HT1080 (cell line): ENCODE data around the gene CHRDL2. TPM values are rescaled to one million over a fixed set of nuclear protein-coding genes. Genes with fewer than 3 reads are reported as not detected.

Experiments used
- DNase-seq: peaks from one replicate; pipeline ENCODE4 v3.0.0-alpha.2; 2015; ENCODE audit warnings: low read depth
- total RNA-seq: library from RNA; depleted of rRNA; stranded (reverse); fragments of >200 nt; shearing (Covaris generic); gene quantifications from 2 replicates; pipeline ENCODE4 v1.2.3, GENCODE V29; 2014

The CHRDL2 gene
- total RNA-seq, 1 experiment from 2014 or later: not detected

DNA sequence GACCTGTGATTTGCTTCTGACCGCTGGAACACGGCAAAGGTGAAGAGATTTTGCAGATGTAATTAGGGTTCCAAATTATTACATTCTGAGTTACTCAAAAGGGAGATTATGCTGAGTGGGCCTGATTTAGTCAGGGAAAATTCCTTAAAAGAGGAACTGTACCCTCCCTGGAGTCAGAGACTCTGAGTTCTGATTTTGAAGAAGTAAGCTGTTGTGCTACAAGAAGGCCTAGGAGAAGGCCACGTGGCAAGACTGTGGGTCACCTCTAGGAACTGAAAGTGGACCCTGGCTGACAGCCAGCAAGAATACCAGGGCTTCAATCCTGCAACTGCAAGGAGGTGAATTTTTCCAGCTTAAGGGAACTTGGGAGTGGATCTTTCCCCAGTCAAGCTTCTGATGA is 45.3 kb downstream of the CHRDL2 start:
- no peak for DNase-seq

DNA sequence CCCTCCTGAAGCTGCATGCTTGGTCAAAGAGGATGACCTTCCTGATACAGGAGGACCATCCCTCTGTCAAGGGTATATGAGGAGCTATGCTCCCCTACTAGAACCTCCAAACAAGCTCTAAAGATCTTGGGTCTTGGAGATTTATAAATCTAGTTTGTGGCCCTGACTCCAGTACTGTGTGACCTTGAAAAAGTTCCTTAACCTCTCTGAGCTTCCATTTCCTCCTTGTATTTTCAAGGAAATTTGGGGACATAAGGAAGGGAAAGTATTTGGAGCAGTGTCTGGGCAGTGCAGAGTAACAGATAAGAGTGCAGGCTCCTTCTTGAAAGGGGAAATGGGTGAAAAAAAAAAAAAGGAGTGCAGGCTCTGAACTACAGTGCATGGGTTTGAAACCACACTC is 45.9 kb downstream of the CHRDL2 start:
- no peak for DNase-seq

DNA sequence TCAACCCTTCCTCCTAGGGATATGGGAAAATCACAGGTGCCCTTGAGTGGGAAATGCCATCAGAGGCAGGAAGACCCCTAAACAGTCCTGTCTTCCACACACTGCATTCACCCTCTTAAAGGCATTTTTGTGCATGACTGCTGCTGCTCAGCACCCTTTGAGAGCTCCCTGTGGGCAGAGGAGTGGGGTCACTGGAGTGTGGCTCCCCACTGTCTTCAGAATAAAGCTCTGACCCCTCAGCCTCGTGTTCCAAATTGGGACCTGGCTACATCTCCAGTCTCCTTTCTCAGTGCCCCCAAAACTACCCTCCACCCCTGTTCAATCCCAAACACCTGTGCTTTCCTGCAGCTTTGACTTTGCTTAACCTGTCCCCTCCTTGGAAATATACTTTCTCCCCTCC is 46.6 kb downstream of the CHRDL2 start:
- no peak for DNase-seq

DNA sequence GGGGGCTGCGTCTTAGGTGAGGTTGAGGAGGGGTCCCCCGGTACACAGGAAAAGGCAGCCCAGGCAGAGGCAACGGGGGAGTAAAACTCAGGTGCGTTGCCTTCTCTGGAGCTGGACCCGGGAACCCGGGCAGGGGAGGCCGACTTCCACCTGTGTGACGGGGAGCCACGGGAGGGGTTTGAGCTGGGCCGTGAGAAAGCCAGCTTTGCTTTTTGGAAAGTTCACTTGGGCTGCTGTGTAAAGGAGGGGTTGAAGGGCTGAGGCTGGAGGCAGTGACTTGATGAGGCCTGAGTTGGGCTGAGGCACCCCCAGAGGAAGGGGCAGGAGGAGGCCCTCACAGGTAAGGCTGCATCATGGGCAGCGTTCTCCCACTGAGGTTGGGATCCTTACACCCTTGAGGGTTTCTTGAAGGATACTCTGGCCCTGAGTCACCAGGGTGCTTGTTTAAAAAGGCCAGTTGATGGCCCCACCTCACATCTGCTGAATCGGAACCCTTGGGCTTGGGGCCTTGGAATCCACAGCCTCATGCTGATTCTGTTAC is 47.2 kb downstream of the CHRDL2 start:
- no peak for DNase-seq

DNA sequence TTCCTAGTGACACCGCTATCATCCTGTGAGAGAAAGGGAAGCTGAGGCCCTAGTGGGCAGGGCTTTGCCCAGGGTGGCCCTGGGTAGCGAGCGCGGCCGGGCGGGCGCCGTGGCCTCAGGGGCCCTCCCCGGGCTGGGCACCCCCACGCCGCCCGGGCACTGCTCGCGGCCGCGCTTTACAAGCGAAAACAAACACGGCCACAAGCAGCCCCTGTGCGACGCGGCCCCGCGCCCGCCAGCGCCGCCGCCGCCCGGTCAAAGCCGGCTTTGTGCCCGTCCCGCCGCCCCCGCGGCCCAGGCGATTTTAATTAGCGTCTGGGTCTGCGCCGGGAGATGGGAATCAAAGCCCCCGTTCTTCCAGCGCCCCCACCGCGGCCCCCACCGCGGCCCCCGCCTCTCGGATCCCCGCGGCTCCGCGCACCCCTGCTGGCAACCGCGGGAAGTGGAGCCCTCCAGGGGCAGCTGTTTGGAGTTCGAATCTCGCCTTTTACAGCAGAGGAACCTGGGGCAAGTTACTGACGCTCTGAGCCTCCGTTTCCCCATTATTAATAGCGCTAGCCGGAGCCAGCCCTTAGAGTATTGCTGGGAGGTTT is 47.9 kb downstream of the CHRDL2 start:
- no peak for DNase-seq

DNA sequence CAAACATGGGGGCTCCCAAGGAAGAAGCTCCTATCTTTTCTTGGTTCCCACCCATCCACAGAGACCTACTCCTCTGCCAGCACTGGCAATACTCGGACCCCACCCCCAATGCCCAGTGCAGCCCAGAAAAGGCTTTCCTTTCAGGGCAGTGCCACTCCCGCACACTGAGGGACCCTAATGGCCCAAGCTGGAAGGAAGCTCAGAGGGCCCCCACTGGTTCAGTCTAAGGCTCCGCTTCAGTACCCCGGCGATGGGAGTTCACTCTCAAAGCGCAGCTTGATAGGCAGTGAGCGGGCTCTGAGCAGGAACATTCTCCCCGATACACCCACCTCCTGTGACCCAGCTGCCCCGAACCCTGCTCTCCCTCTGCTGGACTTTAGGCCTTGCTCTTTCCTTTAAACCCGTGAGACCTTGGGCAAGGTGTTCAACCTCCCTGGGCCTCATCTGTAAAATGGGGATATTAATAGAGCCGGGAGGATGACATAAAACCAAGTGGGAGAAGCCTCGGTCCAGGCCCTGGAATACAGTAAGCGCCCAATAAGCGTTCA is 48.4 kb downstream of the CHRDL2 start:
- no peak for DNase-seq

DNA sequence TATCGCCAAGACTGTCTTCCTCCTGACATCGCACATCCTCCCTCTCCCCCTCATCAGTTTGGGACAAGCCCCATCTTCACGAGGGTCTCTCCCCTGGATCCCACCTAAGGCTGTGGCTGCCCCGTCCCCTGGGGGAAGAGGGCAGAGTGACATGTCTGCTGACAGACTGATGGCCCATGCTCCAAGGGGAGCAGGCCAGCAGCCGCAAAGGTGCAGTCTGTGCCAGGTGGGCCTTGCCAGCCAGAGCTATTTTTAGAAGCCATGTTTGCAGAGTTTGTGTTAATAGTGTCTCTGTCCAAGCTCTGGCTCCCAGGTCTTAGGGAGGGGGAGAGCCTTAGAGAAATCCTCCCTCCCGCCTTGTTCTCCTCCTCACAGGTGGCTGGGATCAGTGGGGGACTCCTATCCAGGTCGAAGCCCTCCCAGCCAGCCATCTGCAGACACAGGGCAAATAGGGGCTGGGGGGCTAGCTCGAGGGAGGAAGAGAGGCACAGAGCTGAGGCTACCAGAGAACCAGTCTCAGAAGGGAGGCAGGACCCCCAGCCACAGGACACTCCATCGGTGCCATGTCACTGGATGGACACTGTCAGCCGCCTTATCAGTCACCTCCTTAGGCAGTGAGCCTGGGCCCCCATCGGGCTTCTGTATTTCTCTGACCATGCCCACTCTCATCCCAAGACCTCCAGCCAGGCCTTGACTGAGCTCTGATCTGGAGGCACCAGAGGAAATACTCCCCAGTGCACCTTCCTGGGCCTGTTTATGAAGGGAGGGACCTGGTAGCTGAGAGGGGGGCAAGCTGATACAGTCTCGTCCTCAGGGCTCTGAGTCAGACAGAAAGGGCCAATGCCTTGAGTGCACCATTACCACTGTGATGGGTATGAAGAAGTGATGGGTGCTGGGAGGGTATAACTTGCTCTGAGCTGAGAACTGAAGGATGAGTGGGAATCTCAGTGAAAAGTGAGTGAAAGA is 49.3 kb downstream of the CHRDL2 start:
- no peak for DNase-seq

DNA sequence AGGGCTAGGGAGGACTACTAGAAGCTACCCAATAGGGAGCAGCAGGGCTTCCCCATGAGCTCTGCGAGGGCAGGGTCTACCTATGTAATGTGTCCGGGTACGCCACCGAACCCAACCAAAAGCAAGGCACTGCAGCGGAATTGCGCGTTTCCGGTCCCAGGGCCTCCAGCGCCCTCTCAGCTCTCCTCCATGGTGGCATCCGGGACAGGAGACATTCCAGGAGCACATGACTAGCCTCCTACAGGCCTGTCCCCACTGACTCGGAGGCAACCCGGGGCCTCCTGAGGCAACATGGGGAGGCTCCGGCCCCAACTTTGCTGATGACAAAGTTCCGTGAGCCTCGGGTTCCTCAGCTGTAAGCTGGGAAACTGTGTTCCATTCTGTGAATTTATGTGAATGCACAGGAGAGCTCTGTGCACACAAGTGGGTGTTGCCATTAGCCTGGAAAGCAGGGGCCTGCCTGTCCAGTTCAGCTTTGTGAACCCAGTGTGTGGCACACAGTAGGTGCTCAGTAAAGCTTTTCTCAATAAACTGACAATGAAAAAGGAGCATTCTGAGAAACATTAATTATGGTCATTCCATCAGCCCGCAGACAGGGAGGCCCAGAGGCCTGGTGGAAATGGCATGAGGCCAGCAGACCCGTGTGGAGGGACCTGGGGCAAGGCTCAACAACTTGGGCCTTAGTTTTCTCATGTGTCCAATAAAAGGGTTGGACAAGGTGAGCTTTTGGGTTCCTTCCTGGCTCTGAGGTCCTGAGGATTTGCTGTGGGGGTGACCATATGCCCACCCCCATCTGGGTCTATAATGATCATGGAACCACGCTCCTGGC is 50.3 kb downstream of the CHRDL2 start:
- no peak for DNase-seq

DNA sequence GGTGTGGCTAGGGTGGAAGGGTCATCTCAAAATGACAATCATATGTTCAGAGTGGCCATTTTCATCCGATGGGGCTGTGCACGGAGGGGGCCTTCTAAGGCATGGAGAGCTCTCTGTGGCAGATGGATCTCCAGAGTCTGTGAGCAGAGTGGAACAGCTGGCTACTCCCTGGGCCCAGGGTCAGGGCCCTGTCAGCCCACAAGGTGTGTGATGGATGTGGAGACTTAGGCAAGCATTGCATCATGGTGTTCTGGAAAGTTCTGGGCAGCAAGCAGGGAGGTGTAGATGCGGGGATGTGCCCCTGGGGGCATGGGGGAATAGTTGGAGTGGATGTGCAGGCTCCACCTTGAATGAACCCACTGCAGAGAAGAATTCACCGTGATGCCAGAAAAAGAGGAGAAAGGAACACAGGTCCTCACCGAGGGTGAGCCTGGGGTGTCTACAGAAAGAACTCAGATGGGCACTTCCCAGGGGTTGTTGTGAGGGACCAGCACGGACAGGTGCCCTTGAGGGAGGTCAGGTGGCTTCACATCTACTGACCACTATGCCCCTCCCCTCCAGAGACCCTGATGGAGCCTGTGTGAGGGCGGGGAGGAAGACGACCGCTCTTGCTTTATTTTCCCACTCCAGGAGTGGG is 51.1 kb downstream of the CHRDL2 start:
- DNase-seq: no peak

DNA sequence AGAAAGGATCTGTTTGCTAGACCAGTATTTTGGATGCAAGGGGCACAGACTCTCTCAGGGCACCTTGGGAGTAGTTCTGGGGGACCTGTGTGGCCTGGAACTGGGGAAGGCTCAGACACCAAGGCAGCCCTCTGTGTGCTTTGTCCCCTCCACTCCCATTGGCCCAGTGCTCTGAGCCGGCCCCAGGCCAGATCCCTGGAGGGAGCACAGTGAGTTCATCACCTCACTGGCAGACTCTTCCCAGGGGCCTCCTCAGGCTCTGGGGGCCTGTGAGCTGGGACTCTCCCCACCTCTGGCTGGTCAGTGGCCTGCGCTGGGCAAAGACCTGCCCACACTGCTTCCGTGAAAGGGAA is 51.7 kb downstream of the CHRDL2 start:
- no peak for DNase-seq

DNA sequence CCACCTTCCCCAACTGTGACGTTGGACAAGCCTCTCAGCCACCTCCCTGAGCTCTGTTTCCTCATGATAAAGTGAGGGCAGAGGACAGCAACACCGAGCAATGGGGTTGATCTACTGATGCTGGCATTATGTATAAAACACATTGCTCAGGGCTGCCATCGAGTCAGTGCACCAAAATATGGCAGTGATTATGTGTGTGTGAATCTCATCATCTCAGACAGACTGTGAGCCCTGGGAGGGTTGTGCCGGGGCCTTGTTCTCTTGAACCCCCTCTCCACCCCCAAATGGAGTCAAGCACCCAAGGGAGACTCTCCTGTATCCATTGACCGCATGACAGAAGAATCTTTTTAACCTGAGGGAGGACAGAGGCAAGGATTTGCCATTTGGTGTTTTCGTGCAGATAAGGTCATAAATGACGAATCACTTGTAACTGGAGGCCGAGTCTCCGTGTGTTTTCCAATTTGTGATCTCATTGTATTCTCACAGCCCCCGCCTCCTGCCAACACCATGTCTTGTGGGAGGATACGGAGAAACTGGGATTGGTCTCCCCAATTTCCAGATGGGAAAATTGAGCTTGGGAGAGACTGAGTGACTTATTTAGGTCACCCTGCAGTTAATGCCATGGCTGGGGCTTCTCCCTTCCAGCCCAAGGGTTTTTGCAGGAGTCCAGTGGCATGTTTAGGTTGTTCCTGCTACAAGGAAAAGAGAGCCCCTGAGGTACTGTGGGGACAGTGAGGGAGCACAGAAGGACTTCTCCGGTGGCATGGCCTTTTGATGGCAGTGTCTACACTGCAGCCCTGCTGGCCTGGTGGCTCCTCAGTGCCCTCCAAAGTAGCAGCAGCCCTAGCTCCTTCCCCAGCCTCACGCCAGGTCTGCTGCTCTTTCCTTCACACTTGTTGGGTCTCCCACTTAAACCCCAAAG is 52.4 kb downstream of the CHRDL2 start:
- no peak for DNase-seq

DNA sequence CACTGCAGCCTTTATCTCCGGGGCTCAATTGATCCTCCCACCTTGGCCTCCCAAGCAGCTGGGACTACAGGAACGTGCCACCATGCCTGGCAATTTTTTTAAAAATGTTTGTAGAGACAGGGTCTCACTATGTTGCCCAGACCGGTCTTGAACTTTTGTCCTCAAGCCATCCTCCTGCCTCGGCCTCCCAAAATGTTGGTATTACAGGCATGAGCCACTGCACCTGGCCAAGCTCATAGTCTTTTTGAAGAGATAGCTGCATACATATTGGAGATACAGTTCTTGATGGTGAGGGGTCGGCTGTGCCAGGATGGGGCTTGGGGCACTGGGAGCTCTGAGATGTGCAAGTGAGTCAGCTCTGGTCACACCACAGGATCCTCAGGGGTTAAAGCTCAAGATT is 53.2 kb downstream of the CHRDL2 start:
- DNase-seq: no peak

DNA sequence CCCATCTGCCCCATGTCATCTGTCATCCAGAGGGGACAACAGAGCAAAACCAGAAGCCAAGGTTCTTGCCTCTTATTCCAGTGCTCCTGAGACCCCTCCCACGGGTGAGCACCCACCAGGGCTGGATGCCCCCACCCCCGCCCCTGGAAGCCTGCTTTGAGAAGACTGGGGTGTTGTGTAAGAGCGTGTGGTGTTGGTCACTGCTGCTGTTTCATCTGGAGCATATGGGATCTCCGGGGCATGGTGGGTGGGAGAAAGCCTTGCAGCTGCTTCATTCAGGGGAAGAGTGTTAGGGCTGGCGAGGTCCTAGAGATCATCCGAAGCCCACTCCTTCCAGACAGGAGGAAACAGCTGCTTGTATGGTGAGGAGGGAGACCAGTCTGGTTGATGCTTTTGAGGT is 54.1 kb downstream of the CHRDL2 start:
- no peak for DNase-seq

DNA sequence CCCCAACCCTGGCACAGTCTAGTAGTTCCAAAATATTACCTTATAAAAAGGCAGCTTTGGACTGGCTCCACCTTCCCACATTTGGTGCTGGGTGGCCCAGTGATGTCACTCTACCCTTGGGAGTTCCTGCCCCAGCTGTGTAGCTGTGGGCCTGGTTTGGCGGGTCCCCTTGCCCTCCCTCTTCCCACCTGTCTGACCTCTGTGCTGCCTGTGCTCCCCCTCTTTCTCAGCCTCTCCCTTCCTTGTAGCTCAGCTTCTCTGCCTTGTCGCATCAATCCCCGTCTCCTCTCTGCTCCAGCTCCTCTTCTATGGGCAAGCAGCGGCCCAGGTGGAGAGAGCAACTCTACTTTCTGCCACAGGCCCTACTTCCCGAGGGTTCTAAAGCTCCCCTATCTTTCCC is 54.6 kb downstream of the CHRDL2 start:
- no peak for DNase-seq

DNA sequence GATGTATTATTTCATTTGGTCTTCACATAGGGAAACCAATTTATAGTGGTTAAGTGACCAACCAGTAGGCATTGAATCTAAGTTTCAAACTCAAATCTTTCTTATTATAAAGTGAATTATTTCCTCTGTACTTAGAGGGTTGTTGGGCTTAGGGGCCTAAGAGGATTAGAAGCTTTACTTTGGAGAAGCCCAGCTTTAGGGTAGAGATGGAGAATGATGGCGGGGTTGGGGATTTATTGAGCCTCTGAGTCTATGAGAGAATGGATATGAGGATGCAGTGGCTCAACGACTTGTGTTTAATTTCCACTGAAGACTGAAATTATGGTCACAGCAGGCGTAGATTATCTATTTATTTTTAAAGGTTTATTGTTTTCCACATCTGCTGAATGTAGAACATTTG is 55.5 kb downstream of the CHRDL2 start:
- no peak for DNase-seq

DNA sequence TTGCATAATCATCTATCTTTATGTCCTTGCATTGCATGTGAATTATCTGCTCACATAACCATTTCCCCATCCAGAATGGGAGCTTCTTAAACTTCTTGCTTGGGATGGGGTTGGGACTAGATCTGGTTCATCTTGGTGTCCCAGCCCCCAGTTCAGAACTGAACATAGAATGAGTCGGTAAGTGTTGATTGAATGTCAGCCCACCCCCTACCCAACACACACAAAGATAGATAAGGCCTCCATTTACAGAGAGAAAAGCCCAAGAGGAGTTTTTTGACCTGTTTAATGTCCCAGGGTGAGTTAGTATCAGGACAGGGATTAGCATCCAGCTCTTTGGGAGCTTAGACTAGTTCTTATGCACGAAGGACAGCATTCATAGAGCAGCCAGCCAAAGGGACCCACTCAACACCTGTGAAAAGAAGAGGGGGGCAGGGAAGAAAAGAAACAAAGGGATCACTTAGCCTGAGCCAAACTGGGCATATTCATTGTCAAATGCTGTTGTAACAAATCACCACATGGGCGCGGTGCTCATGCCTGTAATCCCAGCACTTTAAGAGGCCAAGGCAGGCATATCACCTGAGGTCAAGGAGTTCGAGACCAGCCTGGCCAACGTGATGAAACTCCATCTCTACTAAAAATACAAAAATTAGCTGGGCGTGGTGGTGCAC is 57.4 kb downstream of the CHRDL2 start:
- no peak for DNase-seq

DNA sequence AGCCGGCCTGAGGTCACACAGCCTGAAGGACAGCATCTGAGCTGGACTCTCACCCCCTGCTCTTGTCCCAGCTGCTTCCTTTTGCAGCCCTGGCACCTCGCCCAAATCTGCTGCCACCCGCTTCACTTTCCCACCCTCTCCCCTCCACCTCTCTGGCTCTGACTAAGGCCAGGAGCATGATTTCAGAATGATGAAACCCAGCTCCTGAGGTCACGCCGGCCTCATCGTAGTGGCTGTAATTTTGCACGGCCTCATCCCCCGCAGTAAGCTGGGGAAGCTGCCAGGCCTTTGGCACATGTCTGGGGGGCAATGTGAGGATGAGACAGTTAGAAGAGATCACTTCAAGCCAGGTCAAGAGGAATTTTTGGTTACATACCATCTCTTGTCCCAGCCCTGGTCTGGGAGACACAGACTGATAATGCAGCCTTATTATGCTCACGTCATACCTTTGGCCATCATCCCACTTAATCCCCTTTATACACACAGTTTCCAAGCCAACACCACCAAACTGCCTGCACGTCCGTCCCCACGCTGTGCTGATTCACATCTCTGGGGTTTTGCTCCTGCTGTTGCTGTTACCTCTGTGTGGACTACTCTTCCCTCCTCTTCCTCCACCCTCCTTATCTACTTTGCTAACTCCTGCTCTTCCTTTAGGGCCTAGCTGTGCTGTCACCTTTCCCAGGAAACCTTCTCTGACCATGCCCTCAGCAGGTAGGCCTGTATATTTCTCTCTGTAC is 58.1 kb downstream of the CHRDL2 start:
- DNase-seq: peak; percentile 98

DNA sequence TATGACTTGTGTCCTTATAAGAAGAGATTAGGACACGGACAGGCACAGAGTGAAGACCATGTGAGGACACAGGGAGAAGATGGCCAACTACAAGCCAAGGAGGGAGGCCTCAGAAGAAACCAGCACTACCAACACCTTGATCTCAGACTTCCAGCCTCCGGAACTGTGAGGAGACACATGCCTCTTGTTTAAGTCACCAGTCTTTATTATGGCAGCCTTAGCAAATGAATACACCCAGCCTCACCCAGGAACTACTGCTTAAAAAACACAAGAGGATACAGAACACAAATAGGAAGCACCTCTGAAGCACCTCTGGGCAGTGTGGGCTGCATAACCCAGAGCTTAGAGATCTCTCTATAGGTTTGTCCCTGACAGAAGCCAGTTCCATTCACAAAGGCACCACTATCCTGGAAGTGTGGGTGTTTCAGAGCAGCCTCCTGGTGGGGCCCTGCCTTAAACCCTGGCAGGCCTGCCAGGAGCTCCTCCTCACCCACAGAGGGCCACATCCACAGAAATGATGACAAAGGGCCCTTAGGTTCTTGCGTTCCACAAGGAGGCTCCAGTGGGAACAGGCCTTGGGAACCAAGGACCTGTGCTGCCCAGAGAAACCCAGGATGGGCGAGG is 58.8 kb downstream of the CHRDL2 start:
- DNase-seq: no peak
